AG09309 (cell line): ENCODE results near the gene IRAK1.
"Not testable (repeated sequence)": the region's sequence is repeated elsewhere in the genome, so short reads cannot be mapped to it uniquely, and the experiment has no call there.

Experiments used
- DNase-seq: peaks from one replicate; pipeline ENCODE4 v3.0.0-alpha.2; 2010; ENCODE audit warnings: low read depth
- H3K4me3 ChIP-seq: 2 replicates; pipeline ENCODE4 v1.5.1; 2011; ENCODE audit warnings: mild to moderate bottlenecking, low read depth, low read length, moderate library complexity; ENCODE audit not compliant: control insufficient read depth
- CTCF ChIP-seq: IDR thresholded peaks from 2 replicates; pipeline ENCODE4 v1.5.1; 2011; ENCODE audit warnings: mild to moderate bottlenecking, low read depth, low read length, inconsistent platforms; ENCODE audit not compliant: insufficient read depth, control insufficient read depth; ENCODE audit errors: missing control alignments

IRAK1 gene

GRCh38 chrX:153981231-153981630 is 38.5 kb downstream of the IRAK1 start:
- no peak for DNase-seq
- no peak overlapping the region for H3K4me3 ChIP-seq
- no peak for TF ChIP-seq CTCF

DNA sequence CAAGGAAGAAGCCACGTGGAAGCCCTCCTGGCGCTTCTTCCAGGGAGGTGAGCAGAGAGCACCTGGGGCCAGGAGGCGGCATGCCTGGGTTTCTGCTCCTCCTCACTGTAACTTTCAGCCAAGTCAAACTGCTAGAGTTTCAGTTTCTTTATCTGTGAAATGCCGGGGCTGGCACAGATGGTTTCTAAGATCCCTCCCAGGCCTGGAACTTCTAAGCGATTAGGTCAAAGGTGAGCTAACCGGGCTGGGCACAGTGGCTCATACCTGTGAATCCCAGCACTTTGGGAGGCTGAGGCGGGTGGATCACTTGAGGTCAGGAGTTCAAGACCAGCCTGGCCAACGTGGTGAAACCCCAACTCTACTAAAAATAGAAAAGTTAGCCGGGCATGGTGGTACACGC is 39.3 kb downstream of the IRAK1 start:
- H3K4me3 ChIP-seq: not testable (repeated sequence)

GRCh38 chrX:153974726-153975286 is 44.9 kb downstream of the IRAK1 start:
- no peak overlapping the region for H3K4me3 ChIP-seq
- no peak for DNase-seq
- no peak for TF ChIP-seq CTCF

More for the DNA sequence above, 39.3 kb downstream of the IRAK1 start:
- not testable (repeated sequence) for DNase-seq

DNA sequence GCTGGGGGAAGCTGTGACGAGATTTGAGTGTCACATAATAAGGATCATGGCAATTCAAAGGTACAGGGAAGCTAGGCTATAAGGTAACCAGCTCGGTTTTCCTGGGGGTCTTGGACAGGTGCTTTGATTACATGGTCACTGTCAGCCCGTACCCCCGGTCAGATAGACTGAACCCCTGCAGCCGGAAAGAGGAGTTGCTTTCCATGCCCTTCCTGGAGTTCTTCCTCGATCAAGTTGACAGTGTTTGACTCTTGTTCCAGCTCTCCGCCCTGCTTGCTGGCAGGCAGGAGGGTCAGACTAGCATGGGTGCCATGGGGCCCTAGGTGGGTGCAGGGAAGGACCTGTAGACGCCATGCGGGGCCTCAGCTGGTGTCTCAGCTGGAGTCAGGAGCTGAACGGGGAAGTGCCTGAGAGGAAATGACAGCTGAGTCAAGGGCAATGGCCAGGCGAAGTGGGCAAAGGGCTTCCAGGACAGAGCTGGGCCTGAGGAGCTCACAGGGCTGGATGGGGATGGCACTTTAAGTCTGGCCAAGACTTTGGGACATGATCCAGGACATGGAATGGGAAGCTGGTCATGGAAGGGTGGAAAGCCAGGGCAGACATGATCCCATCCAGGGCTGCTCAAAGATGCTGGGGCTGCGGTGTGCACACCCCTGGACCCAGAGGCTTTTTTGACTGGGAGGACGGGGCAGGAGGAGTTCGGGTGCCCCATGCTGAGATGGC is 45.5 kb downstream of the IRAK1 start:
- DNase-seq: no peak
- H3K4me3 ChIP-seq: no peak overlapping the region
- TF ChIP-seq CTCF: no peak

DNA sequence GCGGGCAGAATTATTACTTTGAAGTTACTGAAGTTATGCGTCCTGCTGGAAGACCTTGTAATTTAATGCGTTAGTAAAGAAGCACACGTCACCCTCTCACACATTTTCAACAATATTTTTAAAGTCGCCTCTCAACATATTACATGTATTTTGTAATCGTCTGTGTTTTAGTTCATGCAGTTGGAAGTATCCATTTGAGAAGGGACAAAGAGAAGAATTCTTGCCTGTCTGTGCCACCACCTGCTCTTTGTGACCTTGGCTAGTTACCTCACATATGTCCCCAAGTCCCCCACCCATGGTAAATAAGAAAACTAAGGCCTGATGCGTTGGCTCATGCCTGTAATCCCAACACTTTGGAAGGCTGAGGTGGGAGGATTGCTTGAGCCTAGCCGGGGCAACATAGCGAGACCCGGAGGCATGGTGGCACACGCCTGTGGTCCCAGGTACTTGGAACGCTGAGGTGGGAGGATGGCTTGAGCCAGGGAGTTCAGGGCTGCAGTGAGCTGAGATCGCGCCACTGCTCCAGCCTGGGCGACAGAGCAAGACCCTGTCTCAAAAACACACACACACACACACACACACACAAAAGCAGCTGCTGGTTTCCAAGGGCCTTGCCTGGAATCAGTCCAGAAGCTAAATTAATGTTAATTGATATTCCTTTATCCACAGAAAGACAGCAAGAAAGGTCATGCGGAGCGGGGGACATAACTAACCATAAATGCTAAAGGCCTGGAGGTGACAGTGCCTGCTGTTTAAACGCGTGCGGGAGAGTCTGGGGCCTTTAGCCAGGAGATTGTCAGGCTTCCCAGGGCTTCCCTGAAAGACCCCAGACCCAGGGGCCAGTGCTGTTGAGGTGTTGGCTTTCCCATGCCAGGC is 46.3 kb downstream of the IRAK1 start:
- TF ChIP-seq CTCF: no peak
- H3K4me3 ChIP-seq: peak overlapping the region; percentile 41
- no peak for DNase-seq

- no peak for TF ChIP-seq CTCF
- H3K4me3 ChIP-seq: peak within 1 kb of the TSS; percentile 92
- DNase-seq: no peak
Measured at GRCh38 chrX:153972368-153973126, 47.2 kb downstream of the IRAK1 start, which contains the start of gene TMEM187. TMEM187 (plus strand) TSS chrX:153972754; CDS start chrX:153982063, 9,309 bp downstream.
